HepG2 (cell line): ENCODE measurements around the gene ZNF584. TPM values are rescaled to one million over a fixed set of nuclear protein-coding genes. Genes with fewer than 3 reads are reported as not detected.

Experiments
- AKNA ChIP-seq: sonication (generic); formaldehyde crosslinking; IDR thresholded peaks from 2 replicates; pipeline ENCODE4 v1.4.0; 2020; ENCODE audit warnings: missing genetic modification reagents, borderline replicate concordance
- CENPX ChIP-seq: sonication (generic); formaldehyde crosslinking; IDR thresholded peaks from 2 replicates; pipeline ENCODE4 v1.9.0; 2021; ENCODE audit warnings: mild to moderate bottlenecking, missing genetic modification reagents, moderate library complexity
- HDAC1 ChIP-seq: sonication (generic); formaldehyde crosslinking; IDR thresholded peaks from 2 replicates; pipeline ENCODE4 v1.5.1; 2020; ENCODE audit warnings: mild to moderate bottlenecking, missing genetic modification reagents
- MLX ChIP-seq: IDR thresholded peaks from 2 replicates; pipeline ENCODE4 v1.6.1; 2016
- MTF2 ChIP-seq: sonication (generic); formaldehyde crosslinking; IDR thresholded peaks from 2 replicates; pipeline ENCODE4 v1.5.0; 2020; ENCODE audit warnings: missing genetic modification reagents, borderline replicate concordance
- POGK ChIP-seq: sonication (generic); formaldehyde crosslinking; conservative IDR thresholded peaks from 2 replicates; pipeline ENCODE4 v1.8.0; 2022; ENCODE audit warnings: mild to moderate bottlenecking, moderate library complexity, missing genetic modification reagents
- SAFB2 ChIP-seq: sonication (generic); formaldehyde crosslinking; IDR thresholded peaks from 2 replicates; pipeline ENCODE4 v1.5.1; 2020; ENCODE audit warnings: missing genetic modification reagents, low read depth, mild to moderate bottlenecking, borderline replicate concordance
- SOX6 ChIP-seq, 2 experiments: fragments of 450-650 bp in 1 of 2; sonication (generic) in 1 of 2; formaldehyde crosslinking in 1 of 2; IDR thresholded peaks; 2 replicates each; pipeline versions ENCODE4 v1.4.0 to v1.6.1; 2017 to 2020; ENCODE audit warnings: antibody characterized with exemption in 1 of 2, mild to moderate bottlenecking in 1 of 2, missing genetic modification reagents in 1 of 2
- ZBTB10 ChIP-seq: sonication (generic); formaldehyde crosslinking; IDR thresholded peaks from 2 replicates; pipeline ENCODE4 v1.4.0; 2020; ENCODE audit warnings: missing genetic modification reagents, borderline replicate concordance
- ZNF12 ChIP-seq: sonication (generic); formaldehyde crosslinking; IDR thresholded peaks from 2 replicates; pipeline ENCODE4 v1.5.0; 2020; ENCODE audit warnings: missing genetic modification reagents
- ZNF451 ChIP-seq: sonication (generic); formaldehyde crosslinking; IDR thresholded peaks from 2 replicates; pipeline ENCODE4 v1.5.0; 2020; ENCODE audit warnings: mild to moderate bottlenecking, missing genetic modification reagents
- ZNF556 ChIP-seq: sonication (generic); formaldehyde crosslinking; IDR thresholded peaks from 2 replicates; pipeline ENCODE4 v1.4.0; 2020; ENCODE audit warnings: mild to moderate bottlenecking, missing genetic modification reagents, borderline replicate concordance
- ZNF598 ChIP-seq: sonication (generic); formaldehyde crosslinking; IDR thresholded peaks from 2 replicates; pipeline ENCODE4 v1.5.1; 2020; ENCODE audit warnings: mild to moderate bottlenecking, missing genetic modification reagents, borderline replicate concordance
- ZNF605 ChIP-seq: sonication (generic); formaldehyde crosslinking; IDR thresholded peaks from 2 replicates; pipeline ENCODE4 v1.8.0; 2022; ENCODE audit warnings: mild to moderate bottlenecking, missing genetic modification reagents
- ZNF747 ChIP-seq: sonication (generic); formaldehyde crosslinking; IDR thresholded peaks from 2 replicates; pipeline ENCODE4 v1.8.1; 2023; ENCODE audit warnings: missing genetic modification reagents, mild to moderate bottlenecking, borderline replicate concordance
- ZNF749 ChIP-seq: sonication (generic); formaldehyde crosslinking; IDR thresholded peaks from 2 replicates; pipeline ENCODE4 v1.8.0; 2022; ENCODE audit warnings: mild to moderate bottlenecking, missing genetic modification reagents, moderate library complexity, borderline replicate concordance
- ZNF780A ChIP-seq: sonication (generic); formaldehyde crosslinking; IDR thresholded peaks from 2 replicates; pipeline ENCODE4 v1.8.0; 2022; ENCODE audit warnings: mild to moderate bottlenecking, missing genetic modification reagents, moderate library complexity
- ZNF891 ChIP-seq: sonication (generic); formaldehyde crosslinking; IDR thresholded peaks from 2 replicates; pipeline ENCODE4 v1.5.0; 2020; ENCODE audit warnings: mild to moderate bottlenecking, missing genetic modification reagents
- polyA plus RNA-seq, 8 experiments: library from polyadenylated mRNA; depleted of rRNA in 3 of 8; stranded (reverse) in 7 of 8; unstranded in 1 of 8; fragments of >200 nt; fragmentation: Illumina TruSeq in 4 of 8; extraction: Trizol in 4 of 8; gene quantifications; 2 replicates each; pipeline versions ENCODE4 v1.2.1 to v1.2.3, GENCODE V29; 2011 to 2016; ENCODE audit warnings: low read depth in 4 of 8, missing spikeins in 1 of 8, mixed read lengths in 1 of 8; ENCODE audit not compliant: insufficient read depth in 1 of 8
- total RNA-seq, 5 experiments: library from RNA; depleted of rRNA; stranded (reverse); fragments of >200 nt; fragmentation: Illumina TruSeq; extraction: Trizol; gene quantifications; 2 replicates each; pipeline ENCODE4 v1.2.3, GENCODE V29; 2016; ENCODE audit warnings: low read depth in 1 of 5

Gene ZNF584
- total and polyA plus RNA-seq, 2 of the 13 experiments (the other 11 are each of a cell fraction or from before 2014, with no cell fraction given) = 2.4 to 7.0 TPM

GRCh38 chr19:58362272-58362994 lies 46.0 kb upstream of the ZNF584 start, which contains the start of gene ZNF497 (continued):
- TF ChIP-seq SOX6 (IDR thresholded peaks at IDR 0.05) = no peak
- peak; percentile 26; the same call in 1 of the 2 replicates for TF ChIP-seq SOX6 (CRISPR knock-in tag; IDR thresholded peaks at IDR 0.05)
- TF ChIP-seq ZNF598 = 0 out of 2 replicates have a peak, but pooled peaks have one; percentile 37
- TF ChIP-seq AKNA (CRISPR knock-in tag) = no peak; the same call in 1 of the 2 replicates
- TF ChIP-seq ZNF780A (CRISPR knock-in tag) = 0 out of 2 replicates have a peak, but pooled peaks have one; percentile 71
- no peak for TF ChIP-seq SAFB2 (CRISPR knock-in tag)
- TF ChIP-seq ZNF749 (CRISPR knock-in tag) = no peak
- TF ChIP-seq ZBTB10 (CRISPR knock-in tag) = no peak
- TF ChIP-seq ZNF605 (CRISPR knock-in tag) = no peak; the same call in 1 of the 2 replicates
- peak; percentile 41; the same call in 1 of the 2 replicates for TF ChIP-seq ZNF451 (CRISPR knock-in tag)
- 0 out of 2 replicates have a peak, but pooled peaks have one; percentile 10 for TF ChIP-seq ZNF12
- no peak for TF ChIP-seq CENPX (CRISPR knock-in tag)
- TF ChIP-seq ZNF747 (CRISPR knock-in tag) = 0 out of 2 replicates have a peak, but pooled peaks have one; percentile 39
- no peak for TF ChIP-seq MTF2 (CRISPR knock-in tag)
- TF ChIP-seq ZNF891 (CRISPR knock-in tag) = peak; percentile 37
- peak; percentile 17; the same call in 1 of the 2 replicates for TF ChIP-seq ZNF556 (CRISPR knock-in tag)
- peak; percentile 69 for TF ChIP-seq POGK
- peak; percentile 50; the same call in 1 of the 2 replicates for TF ChIP-seq MLX
- peak; percentile 95 for TF ChIP-seq HDAC1 (CRISPR knock-in tag)
